HG03565 (cell line): Measurements from ENCODE around the gene ZMIZ1.

ENCODE experiments used
- ATAC-seq: cut with Tn5 transposase; IDR thresholded peaks from one replicate; pipeline ENCODE4 v1.9.1; 2021; ENCODE audit warnings: mild to moderate bottlenecking, moderate library complexity; ENCODE audit not compliant: unreplicated experiment

Gene ZMIZ1

GRCh38 chr10:79258894-79259293 is 190.1 kb downstream of the ZMIZ1 start:
- no peak for ATAC-seq

- no peak for ATAC-seq
These were observed 191.1 kb downstream of the ZMIZ1 start for GRCh38 chr10:79259834-79260233.

GRCh38 chr10:79260811-79261740 is 192.3 kb downstream of the ZMIZ1 start:
- no peak for ATAC-seq

- ATAC-seq = no peak
These were observed 193.4 kb downstream of the ZMIZ1 start for GRCh38 chr10:79262131-79262530.

GRCh38 chr10:79262959-79263746 is 194.4 kb downstream of the ZMIZ1 start:
- ATAC-seq = no peak

GRCh38 chr10:79263939-79264338 is 195.2 kb downstream of the ZMIZ1 start:
- no peak for ATAC-seq

- ATAC-seq = no peak
These were observed 196.2 kb downstream of the ZMIZ1 start for GRCh38 chr10:79264942-79265341.

- ATAC-seq = peak; percentile 14
These were observed 197.3 kb downstream of the ZMIZ1 start for GRCh38 chr10:79266084-79266483.

- peak; percentile 70 for ATAC-seq
These were observed 198.0 kb downstream of the ZMIZ1 start for GRCh38 chr10:79266543-79267312.

- ATAC-seq = no peak
These were observed 198.7 kb downstream of the ZMIZ1 start for GRCh38 chr10:79267499-79267898.

GRCh38 chr10:79268161-79268601 is 199.4 kb downstream of the ZMIZ1 start:
- ATAC-seq = no peak

GRCh38 chr10:79268742-79269141 is 200.0 kb downstream of the ZMIZ1 start:
- ATAC-seq = no peak

- ATAC-seq = no peak
These were observed 200.7 kb downstream of the ZMIZ1 start for GRCh38 chr10:79269443-79269842.

GRCh38 chr10:79269969-79270368 is 201.2 kb downstream of the ZMIZ1 start:
- ATAC-seq = no peak

- no peak for ATAC-seq
These were observed 201.9 kb downstream of the ZMIZ1 start for GRCh38 chr10:79270466-79271246.

- no peak for ATAC-seq
These were observed 203.6 kb downstream of the ZMIZ1 start for GRCh38 chr10:79272353-79272752.

- no peak for ATAC-seq
These were observed 204.8 kb downstream of the ZMIZ1 start for GRCh38 chr10:79273604-79274003.

- no peak for ATAC-seq
These were observed 205.7 kb downstream of the ZMIZ1 start for GRCh38 chr10:79274279-79275104.

- no peak for ATAC-seq
These were observed 206.3 kb downstream of the ZMIZ1 start for GRCh38 chr10:79275105-79275430.
